MCF 10A (cell line): ENCODE data around the gene TMEM181. TPM values are rescaled to one million over a fixed set of nuclear protein-coding genes. Genes with fewer than 3 reads are reported as not detected.
"Not testable (repeated sequence)": the region's sequence is repeated elsewhere in the genome, so short reads cannot be mapped to it uniquely, and the experiment has no call there.

Experiments
- BruUV-seq: library from RNA; stranded (reverse); fragments of 400-500 nt; replicated peaks from 2 replicates; lab custom pipeline; 2021; lab: Mats Ljungman, UMichigan
- CTCF ChIA-PET: fragments of 300-600 bp; sonication (Branson Sonifier 250); formaldehyde crosslinking; extraction: SDS; loops from one replicate; lab custom pipeline; 2021; ENCODE audit warnings: antibody characterized with exemption, inconsistent platforms; lab: Yijun Ruan, JAX
- POLR2A ChIA-PET: fragments of 300-600, 350-650 bp; sonication (Branson Sonifier 250); formaldehyde crosslinking; extraction: SDS; loops from one replicate; lab custom pipeline; 2020; ENCODE audit warnings: antibody characterized with exemption, inconsistent platforms; lab: Yijun Ruan, JAX
- DNase-seq: peaks from one replicate; pipeline ENCODE4 v3.0.0-alpha.2; 2018; ENCODE audit not compliant: unreplicated experiment
- H3K27ac Mint-ChIP-seq: one replicate; pipeline ENCODE4 v1.8.0; 2022; ENCODE audit warnings: mild to moderate bottlenecking, low read depth, mixed read lengths; ENCODE audit not compliant: unreplicated experiment
- H3K27me3 Mint-ChIP-seq: one replicate; pipeline ENCODE4 v1.8.0; 2022; ENCODE audit warnings: mixed read lengths; ENCODE audit not compliant: insufficient read depth, unreplicated experiment
- H3K36me3 Mint-ChIP-seq: one replicate; pipeline ENCODE4 v1.8.0; 2022; ENCODE audit warnings: mild to moderate bottlenecking, moderate library complexity, mixed read lengths; ENCODE audit not compliant: insufficient read depth, unreplicated experiment
- H3K4me1 Mint-ChIP-seq: one replicate; pipeline ENCODE4 v1.8.0; 2022; ENCODE audit warnings: mixed read lengths; ENCODE audit not compliant: insufficient read depth, unreplicated experiment
- H3K4me3 Mint-ChIP-seq: one replicate; pipeline ENCODE4 v1.8.0; 2022; ENCODE audit warnings: mild to moderate bottlenecking, moderate library complexity, mixed read lengths; ENCODE audit not compliant: unreplicated experiment
- H3K9me3 Mint-ChIP-seq: one replicate; pipeline ENCODE4 v1.8.0; 2022; ENCODE audit warnings: mixed read lengths; ENCODE audit not compliant: unreplicated experiment
- CTCF ChIP-seq: fragments of 200-600 bp; IDR thresholded peaks from one replicate; pipeline ENCODE4 v1.8.0; 2022; ENCODE audit warnings: antibody characterized with exemption, mild to moderate bottlenecking; ENCODE audit not compliant: unreplicated experiment
- intact Hi-C: fragments of 100-400 bp; cut with micrococcal nuclease; formaldehyde crosslinking; loops from 2 replicates; pipeline ENCODE4 v1.14.1; 2022
- total RNA-seq: library from RNA; stranded (reverse); gene quantifications from 2 replicates; pipeline ENCODE4 v1.2.3, GENCODE V29; 2022

Gene TMEM181
- total RNA-seq, 1 experiment from 2014 or later = 25.3 TPM

GRCh38 chr6:158552796-158553138 lies 7.1 kb upstream of the TMEM181 start:
- Mint-ChIP-seq H3K27me3 (peaks cover 32% of the 10 kb centered on the region), H3K36me3 (no peaks in the 10 kb centered on the region), H3K27ac (no peak overlapping the region), H3K9me3 (no peaks in the 10 kb centered on the region), H3K4me3 (no peak overlapping the region), H3K4me1 (peaks cover 5% of the 10 kb centered on the region)
- no TSS peak for BruUV-seq
- CTCF ChIA-PET = interaction anchor here (0.6 to 3.2 kb wide), 3 partner anchors 332 to 347 kb away, joined by 3 to 12 read pairs (median 3); no protein-coding TSS in a partner anchor
- no peak for TF ChIP-seq CTCF
- POLR2A ChIA-PET = interaction anchor here (0.6 to 0.7 kb wide), 2 partner anchors 111 to 937 kb away, joined by 3 to 4 read pairs; no protein-coding TSS in a partner anchor
- DNase-seq = no peak
- intact Hi-C loops = no loop called here

GRCh38 chr6:158554611-158555361 lies 5.1 kb upstream of the TMEM181 start:
- ChIA-PET CTCF (interaction anchor here (1.0 kb wide), 1 partner anchor 36 kb away, joined by 3 read pairs; no protein-coding TSS in a partner anchor), POLR2A (interaction anchor here (0.7 kb wide), 2 partner anchors 19 to 334 kb away, joined by 3 read pairs; no protein-coding TSS in a partner anchor)
- no TSS peak for BruUV-seq
- H3K27ac Mint-ChIP-seq = no peak overlapping the region
- no peaks in the 10 kb centered on the region for H3K4me1 Mint-ChIP-seq
- no peaks in the 10 kb centered on the region for H3K36me3 Mint-ChIP-seq
- peaks cover 32% of the 10 kb centered on the region for H3K27me3 Mint-ChIP-seq
- no peak for TF ChIP-seq CTCF
- H3K9me3 Mint-ChIP-seq = no peaks in the 10 kb centered on the region
- DNase-seq = no peak
- H3K4me3 Mint-ChIP-seq = no peak overlapping the region
- intact Hi-C loops = no loop called here

GRCh38 chr6:158556113-158556512 lies 3.8 kb upstream of the TMEM181 start:
- peaks cover 3% of the 10 kb centered on the region for H3K4me1 Mint-ChIP-seq
- DNase-seq = no peak

GRCh38 chr6:158557110-158557509 lies 2.8 kb upstream of the TMEM181 start:
- DNase-seq, H3K9me3 Mint-ChIP-seq, H3K27ac Mint-ChIP-seq, intact Hi-C loops, H3K4me3 Mint-ChIP-seq, H3K36me3 Mint-ChIP-seq, BruUV-seq: not testable (repeated sequence)
- Mint-ChIP-seq H3K27me3 (peaks cover 29% of the 10 kb centered on the region), H3K4me1 (peaks cover 13% of the 10 kb centered on the region)
- ChIA-PET CTCF (interaction anchor here (0.6 to 1.4 kb wide), 3 partner anchors 227 to 585 kb away, joined by 3 read pairs; no protein-coding TSS in a partner anchor), POLR2A (interaction anchor here (0.9 to 1.2 kb wide), 2 partner anchors 21 to 338 kb away, joined by 3 read pairs; no protein-coding TSS in a partner anchor)

More at GRCh38 chr6:158556113-158556512, 3.8 kb upstream of the TMEM181 start:
- POLR2A ChIA-PET = no interaction called here
- peaks cover 32% of the 10 kb centered on the region for H3K27me3 Mint-ChIP-seq
- H3K27ac Mint-ChIP-seq = no peak overlapping the region
- intact Hi-C loops = no loop called here
- no TSS peak for BruUV-seq
- no peak for TF ChIP-seq CTCF
- CTCF ChIA-PET = no interaction called here
- no peaks in the 10 kb centered on the region for H3K36me3 Mint-ChIP-seq
- H3K9me3 Mint-ChIP-seq = no peaks in the 10 kb centered on the region
- H3K4me3 Mint-ChIP-seq = no peak overlapping the region
